Chondrocyte (in vitro differentiated cells): Measurements from ENCODE around the gene PDE4D. TPM values are rescaled to one million over a fixed set of nuclear protein-coding genes. Genes with fewer than 3 reads are reported as not detected.

Source experiments
- DNase-seq: peaks from one replicate; pipeline ENCODE4 v3.0.0; 2021; ENCODE audit warnings: mixed read lengths, low spot score
- H3K27ac Mint-ChIP-seq: one replicate; pipeline ENCODE4 v1.8.0; 2021; ENCODE audit warnings: mild to moderate bottlenecking, moderate library complexity, mixed read lengths; ENCODE audit not compliant: unreplicated experiment
- H3K27me3 Mint-ChIP-seq: 2 replicates; pipeline ENCODE4 v1.8.0; 2021; ENCODE audit warnings: low read depth, mixed read lengths
- H3K36me3 Mint-ChIP-seq: 2 replicates; pipeline ENCODE4 v1.8.0; 2021; ENCODE audit warnings: low read depth, mixed read lengths
- H3K4me1 Mint-ChIP-seq: 2 replicates; pipeline ENCODE4 v1.8.0; 2021; ENCODE audit warnings: low read depth, mild to moderate bottlenecking, mixed read lengths
- H3K4me3 Mint-ChIP-seq: one replicate; pipeline ENCODE4 v1.8.0; 2021; ENCODE audit warnings: mild to moderate bottlenecking, moderate library complexity, mixed read lengths; ENCODE audit not compliant: unreplicated experiment
- H3K9me3 Mint-ChIP-seq: 2 replicates; pipeline ENCODE4 v1.8.0; 2021; ENCODE audit warnings: low read depth, mixed read lengths
- CTCF ChIP-seq: fragments of 200-600 bp; sonication (generic); IDR thresholded peaks from 2 replicates; pipeline ENCODE4 v1.5.0; 2021; ENCODE audit warnings: antibody characterized with exemption, mild to moderate bottlenecking, moderate library complexity
- total RNA-seq: library from RNA; stranded (reverse); gene quantifications from 3 replicates; pipeline ENCODE4 v1.2.1, GENCODE V29; 2021

Gene PDE4D
- total RNA-seq, 1 donor from 2014 or later = 21.1 TPM

DNA sequence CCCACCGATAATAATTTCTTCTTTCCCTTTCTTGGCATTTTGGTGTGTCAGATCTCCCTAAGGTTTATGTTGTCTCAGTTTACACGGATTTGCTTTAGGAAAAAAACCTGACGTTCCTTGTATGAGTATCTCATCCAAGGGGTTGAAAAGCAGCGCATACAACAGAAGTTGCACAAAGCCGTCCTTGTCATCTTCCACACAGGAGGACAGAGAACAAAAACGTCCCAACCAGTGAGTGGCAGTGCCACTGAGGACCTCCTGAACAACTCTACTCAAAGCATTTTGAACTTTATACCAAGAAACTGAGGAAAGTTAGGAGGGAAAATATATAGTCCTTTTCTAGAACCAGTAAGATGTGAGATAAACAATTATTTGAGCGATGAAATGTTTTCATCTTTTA, 547.0 kb downstream of the PDE4D start:
- peaks cover 13% of the 10 kb centered on the region for H3K4me1 Mint-ChIP-seq
- H3K9me3 Mint-ChIP-seq = no peaks in the 10 kb centered on the region
- DNase-seq = no peak
- H3K4me3 Mint-ChIP-seq = no peak overlapping the region
- no peaks in the 10 kb centered on the region for H3K27me3 Mint-ChIP-seq
- no peaks in the 10 kb centered on the region for H3K36me3 Mint-ChIP-seq
- H3K27ac Mint-ChIP-seq = no peak overlapping the region
- no peak for TF ChIP-seq CTCF

GRCh38 chr5:59342181-59342580, 551.3 kb downstream of the PDE4D start:
- H3K27ac Mint-ChIP-seq = no peak overlapping the region
- no peaks in the 10 kb centered on the region for H3K36me3 Mint-ChIP-seq
- H3K27me3 Mint-ChIP-seq = no peaks in the 10 kb centered on the region
- peaks cover 16% of the 10 kb centered on the region for H3K4me1 Mint-ChIP-seq
- no peak for DNase-seq
- H3K9me3 Mint-ChIP-seq = no peaks in the 10 kb centered on the region
- H3K4me3 Mint-ChIP-seq = no peak overlapping the region
- no peak for TF ChIP-seq CTCF

GRCh38 chr5:59341760-59342159, 551.8 kb downstream of the PDE4D start:
- no peak for DNase-seq
- Mint-ChIP-seq H3K36me3 (no peaks in the 10 kb centered on the region), H3K4me3 (no peak overlapping the region), H3K27ac (no peak overlapping the region), H3K4me1 (peaks cover 13% of the 10 kb centered on the region), H3K9me3 (no peaks in the 10 kb centered on the region), H3K27me3 (no peaks in the 10 kb centered on the region)
- TF ChIP-seq CTCF = no peak

- H3K27ac Mint-ChIP-seq = no peak overlapping the region
- no peak for TF ChIP-seq CTCF
- H3K27me3 Mint-ChIP-seq = no peaks in the 10 kb centered on the region
- no peaks in the 10 kb centered on the region for H3K9me3 Mint-ChIP-seq
- H3K4me1 Mint-ChIP-seq = peaks cover 7% of the 10 kb centered on the region
- no peak for DNase-seq
- no peak overlapping the region for H3K4me3 Mint-ChIP-seq
- no peaks in the 10 kb centered on the region for H3K36me3 Mint-ChIP-seq
These were observed 552.4 kb downstream of the PDE4D start for GRCh38 chr5:59341155-59341554.

- H3K4me3 Mint-ChIP-seq = no peak overlapping the region
- H3K9me3 Mint-ChIP-seq = no peaks in the 10 kb centered on the region
- H3K27me3 Mint-ChIP-seq = no peaks in the 10 kb centered on the region
- DNase-seq = no peak
- TF ChIP-seq CTCF = no peak
- H3K4me1 Mint-ChIP-seq = peaks cover 6% of the 10 kb centered on the region
- H3K36me3 Mint-ChIP-seq = no peaks in the 10 kb centered on the region
- no peak overlapping the region for H3K27ac Mint-ChIP-seq
These were observed 552.9 kb downstream of the PDE4D start for GRCh38 chr5:59340637-59341036.
